Activated T-helper 1 cell treated with anti-CD3 and anti-CD28 coated beads, Interleukin-12 subunit alpha, Interleukin-12 subunit beta, Interleukin-2, Interleukin-4 antibody, amounts not matched to agents 30 ng/mL and 10 ng/mL and 1 ng/mL, durations not matched to agents 14 hours and 24 hours and 36 hours (primary cell): ENCODE data around the gene TYK2. TPM values are rescaled to one million over a fixed set of nuclear protein-coding genes. Genes with fewer than 3 reads are reported as not detected.
A peak's percentile ranks its signal among the peaks of the same experiment; 100 is the strongest.

ENCODE experiments used
- DNase-seq: peaks from one replicate; pipeline ENCODE4 v3.0.0; 2021; ENCODE audit warnings: low spot score
- H3K27ac Mint-ChIP-seq: one replicate; pipeline ENCODE4 v1.8.0; 2021; ENCODE audit warnings: mild to moderate bottlenecking, mixed read lengths
- H3K27me3 Mint-ChIP-seq: one replicate; pipeline ENCODE4 v1.8.0; 2022; ENCODE audit warnings: mild to moderate bottlenecking, moderate library complexity, mixed read lengths; ENCODE audit not compliant: insufficient read depth
- H3K36me3 Mint-ChIP-seq: one replicate; pipeline ENCODE4 v1.8.0; 2021; ENCODE audit warnings: low read depth, mixed read lengths
- H3K4me1 Mint-ChIP-seq: one replicate; pipeline ENCODE4 v1.8.0; 2021; ENCODE audit warnings: low read depth, mixed read lengths
- H3K4me3 Mint-ChIP-seq: one replicate; pipeline ENCODE4 v1.8.0; 2021; ENCODE audit warnings: mild to moderate bottlenecking, moderate library complexity, mixed read lengths
- H3K9me3 Mint-ChIP-seq: one replicate; pipeline ENCODE4 v1.8.0; 2021; ENCODE audit warnings: mixed read lengths
- intact Hi-C: fragments of 100-400 bp; cut with micrococcal nuclease; formaldehyde crosslinking; loops from one replicate; pipeline ENCODE4 v1.15.1; 2024
- total RNA-seq: library from RNA; stranded (reverse); gene quantifications from 2 replicates; pipeline ENCODE4 v1.2.3, GENCODE V29; 2022

TYK2 gene
- total RNA-seq, 1 donor from 2014 or later, result 271 TPM

DNA sequence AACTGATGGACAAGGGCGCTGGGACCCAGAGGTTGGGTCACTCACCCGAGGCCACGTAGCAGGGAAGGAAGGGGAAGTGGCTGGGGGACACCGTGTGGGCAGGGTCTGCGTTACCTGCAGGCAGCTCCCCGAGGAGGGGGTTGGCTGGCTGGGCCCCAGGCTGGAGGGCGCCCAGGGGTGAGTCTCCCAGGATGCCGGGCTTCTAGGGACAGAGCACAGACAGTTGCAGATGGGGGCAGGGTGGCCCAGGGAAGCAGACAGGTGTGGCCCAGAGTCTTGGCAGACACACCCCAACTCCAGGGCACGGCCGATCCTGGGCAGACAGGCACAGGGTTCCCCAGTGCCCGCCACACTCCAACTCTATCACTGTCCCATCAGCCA, 59.0 kb downstream of the TYK2 start:
- intact Hi-C loops, result no loop called here
- Mint-ChIP-seq H3K4me1 (peaks cover 1% of the 10 kb centered on the region), H3K27ac (no peak overlapping the region), H3K36me3 (peaks cover 22% of the 10 kb centered on the region), H3K27me3 (no peaks in the 10 kb centered on the region), H3K4me3 (no peak overlapping the region), H3K9me3 (no peaks in the 10 kb centered on the region)
- DNase-seq, result no peak

DNA sequence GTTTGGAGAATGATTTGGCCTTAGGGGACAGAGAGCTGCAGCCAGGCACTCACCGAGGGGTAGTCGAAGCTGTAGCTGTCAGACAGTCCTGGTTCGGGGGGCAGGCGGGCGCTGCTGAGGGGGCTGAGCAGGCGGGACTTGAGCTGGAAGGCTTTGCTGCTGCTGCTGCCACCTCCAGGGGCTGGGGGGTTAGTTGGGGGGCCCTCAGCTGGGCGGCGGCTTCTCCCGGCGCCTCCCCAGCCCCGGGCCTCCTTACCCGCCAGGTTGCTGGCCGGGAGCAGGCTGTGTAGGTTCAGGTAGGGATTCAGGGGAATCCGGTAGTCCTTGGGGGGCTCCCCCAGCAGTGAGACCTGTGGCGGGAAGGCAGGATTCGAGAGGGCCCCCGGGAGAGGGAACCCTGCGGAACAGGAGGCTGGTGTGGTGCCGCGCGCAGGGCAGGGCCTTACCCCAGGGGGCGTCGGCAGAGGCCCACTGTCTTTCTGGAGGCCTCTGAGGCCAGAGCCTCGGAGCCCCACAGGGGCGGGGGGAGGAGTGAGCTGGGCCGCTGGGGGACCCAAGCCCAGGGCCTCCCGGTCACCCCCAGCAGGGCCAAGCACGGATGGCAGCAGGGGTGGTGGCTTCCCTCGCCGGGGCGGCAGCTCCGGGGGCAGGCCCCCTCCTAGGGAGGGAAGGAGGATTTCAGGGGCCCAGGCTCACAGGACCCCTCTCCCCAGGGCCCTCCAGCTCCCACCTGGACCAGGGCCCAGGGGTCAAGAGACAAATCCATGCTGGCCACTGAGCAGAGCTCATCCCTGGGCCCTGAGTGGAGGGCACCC, 59.6 kb downstream of the TYK2 start:
- Mint-ChIP-seq H3K9me3 (no peaks in the 10 kb centered on the region), H3K27ac (no peak overlapping the region), H3K27me3 (no peaks in the 10 kb centered on the region), H3K4me1 (peaks cover 7% of the 10 kb centered on the region), H3K36me3 (peaks cover 22% of the 10 kb centered on the region), H3K4me3 (no peak overlapping the region)
- intact Hi-C loops, result no loop called here
- DNase-seq, result no peak

DNA sequence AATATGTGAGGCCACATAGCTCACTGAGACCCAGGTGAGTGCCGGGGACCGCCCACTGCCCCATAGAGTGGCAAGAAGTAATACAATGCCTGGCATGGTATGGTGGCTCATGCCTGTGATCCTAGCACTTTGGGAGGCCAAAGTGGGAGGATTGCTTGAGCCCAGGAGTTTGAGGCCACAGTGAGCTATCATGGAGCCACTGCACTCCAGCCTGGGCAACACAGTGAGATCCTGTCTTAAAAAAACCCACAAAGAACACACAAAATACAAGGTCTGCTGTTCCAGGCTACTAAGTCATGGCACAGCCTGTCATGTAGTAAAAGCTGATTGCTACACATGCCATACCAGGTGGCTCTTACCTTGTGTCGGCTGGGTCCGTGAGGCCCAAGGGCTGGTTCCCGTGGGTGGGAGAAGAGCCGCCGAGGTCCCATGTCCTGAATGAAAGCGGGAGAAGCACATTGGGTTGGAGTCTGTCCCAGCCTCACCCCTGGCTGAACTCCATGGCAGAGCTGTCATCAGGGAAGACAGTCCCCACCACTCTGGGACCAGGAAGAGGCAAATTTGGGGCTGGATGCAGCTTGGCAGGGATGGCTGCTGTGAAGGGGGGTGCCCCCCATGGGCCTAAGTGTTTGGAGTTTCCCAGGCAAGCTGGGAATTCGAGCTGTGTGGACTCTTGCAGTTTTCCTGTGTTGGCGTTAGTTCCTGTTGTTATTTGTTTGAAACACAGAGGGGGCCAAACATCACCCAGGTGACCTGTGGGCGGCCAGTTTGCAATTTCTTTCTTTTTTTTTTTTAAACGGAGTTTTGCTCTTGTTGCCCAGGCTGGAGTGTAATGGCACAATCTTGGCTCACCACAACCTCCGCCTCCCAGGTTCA, 61.3 kb downstream of the TYK2 start:
- no peak overlapping the region for H3K27ac Mint-ChIP-seq
- no peaks in the 10 kb centered on the region for H3K9me3 Mint-ChIP-seq
- H3K4me1 Mint-ChIP-seq, result peaks cover 22% of the 10 kb centered on the region
- peaks cover 24% of the 10 kb centered on the region for H3K36me3 Mint-ChIP-seq
- no peak for DNase-seq
- no peaks in the 10 kb centered on the region for H3K27me3 Mint-ChIP-seq
- intact Hi-C loops, result no loop called here
- no peak overlapping the region for H3K4me3 Mint-ChIP-seq

DNA sequence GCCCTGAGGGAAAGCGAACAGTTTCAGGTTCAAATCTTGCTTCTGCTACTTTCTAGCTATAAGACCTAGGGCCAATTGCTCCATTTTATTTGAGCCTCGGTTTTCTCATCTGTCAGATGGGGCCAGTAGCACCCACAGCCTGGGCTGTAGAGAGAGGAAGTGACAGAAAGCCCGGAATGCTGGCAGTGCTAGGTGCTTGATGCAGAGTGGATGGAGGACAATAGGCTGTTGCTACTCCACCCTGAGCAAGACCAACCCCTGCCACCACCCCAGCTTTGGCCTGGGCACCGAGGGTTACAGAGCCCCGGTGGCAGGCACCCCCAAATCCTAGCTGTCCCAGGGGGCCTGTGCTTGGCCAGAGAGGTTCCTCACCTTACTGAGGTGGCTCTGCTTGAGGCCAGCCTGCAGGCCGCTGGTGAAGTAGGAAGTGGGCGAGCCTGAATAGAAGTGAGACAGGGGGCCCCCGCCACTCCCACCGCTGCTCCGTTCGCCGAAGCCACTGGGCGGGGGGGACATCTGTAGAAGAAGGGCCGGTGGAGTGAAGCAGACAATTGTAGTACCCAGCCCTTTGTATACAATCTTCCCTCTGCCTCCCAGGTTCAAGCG, 62.4 kb downstream of the TYK2 start:
- H3K36me3 Mint-ChIP-seq, result peaks cover 22% of the 10 kb centered on the region

DNA sequence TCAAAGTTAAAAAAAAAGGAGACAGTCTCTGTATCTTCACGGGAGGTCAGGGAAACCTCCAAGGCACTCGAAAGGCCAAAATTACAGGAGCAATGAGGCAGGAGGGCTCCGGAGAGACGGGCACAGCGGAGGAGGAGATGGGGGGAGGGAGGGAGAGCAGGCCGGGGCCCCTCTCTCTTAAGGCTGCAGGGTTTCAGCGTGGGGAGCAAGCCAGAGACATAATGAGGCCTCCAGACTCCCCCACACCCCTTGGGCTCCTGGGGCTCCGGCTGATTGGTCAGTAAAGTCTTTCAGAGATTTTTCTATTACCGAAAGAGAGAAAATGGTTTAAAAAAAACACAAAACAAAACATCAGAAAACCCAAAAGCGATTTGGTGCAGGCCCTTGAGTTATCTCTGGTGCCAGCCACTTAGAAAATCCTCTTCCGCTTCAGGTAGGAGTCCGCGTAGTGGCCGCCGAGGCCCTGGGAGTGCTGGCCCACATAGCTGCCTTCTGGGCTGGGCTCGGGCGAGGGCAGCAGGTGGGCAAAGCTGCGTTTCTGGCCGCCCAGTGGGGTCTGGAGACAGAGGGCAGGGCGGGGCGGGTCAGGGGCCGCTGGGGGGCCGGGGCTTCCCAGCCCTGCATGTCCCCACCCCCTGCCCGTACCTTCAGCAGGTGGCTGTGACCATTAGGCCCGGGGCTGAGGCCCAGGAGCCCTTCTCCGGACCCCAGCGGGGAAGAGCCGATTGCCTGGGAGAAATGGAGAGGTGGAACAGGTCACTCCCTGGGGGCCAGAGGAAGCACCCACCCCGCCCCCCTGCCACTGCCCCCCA, 63.1 kb downstream of the TYK2 start:
- Mint-ChIP-seq H3K4me3 (no peak overlapping the region), H3K4me1 (peaks cover 22% of the 10 kb centered on the region), H3K9me3 (no peaks in the 10 kb centered on the region), H3K27me3 (no peaks in the 10 kb centered on the region), H3K27ac (no peak overlapping the region), H3K36me3 (peaks cover 22% of the 10 kb centered on the region)
- intact Hi-C loops, result no loop called here
- DNase-seq, result no peak

More for the DNA sequence above, 62.4 kb downstream of the TYK2 start:
- Mint-ChIP-seq H3K27ac (no peak overlapping the region), H3K27me3 (no peaks in the 10 kb centered on the region), H3K4me3 (no peak overlapping the region), H3K9me3 (no peaks in the 10 kb centered on the region), H3K4me1 (peaks cover 22% of the 10 kb centered on the region)
- intact Hi-C loops, result no loop called here
- DNase-seq, result no peak

DNA sequence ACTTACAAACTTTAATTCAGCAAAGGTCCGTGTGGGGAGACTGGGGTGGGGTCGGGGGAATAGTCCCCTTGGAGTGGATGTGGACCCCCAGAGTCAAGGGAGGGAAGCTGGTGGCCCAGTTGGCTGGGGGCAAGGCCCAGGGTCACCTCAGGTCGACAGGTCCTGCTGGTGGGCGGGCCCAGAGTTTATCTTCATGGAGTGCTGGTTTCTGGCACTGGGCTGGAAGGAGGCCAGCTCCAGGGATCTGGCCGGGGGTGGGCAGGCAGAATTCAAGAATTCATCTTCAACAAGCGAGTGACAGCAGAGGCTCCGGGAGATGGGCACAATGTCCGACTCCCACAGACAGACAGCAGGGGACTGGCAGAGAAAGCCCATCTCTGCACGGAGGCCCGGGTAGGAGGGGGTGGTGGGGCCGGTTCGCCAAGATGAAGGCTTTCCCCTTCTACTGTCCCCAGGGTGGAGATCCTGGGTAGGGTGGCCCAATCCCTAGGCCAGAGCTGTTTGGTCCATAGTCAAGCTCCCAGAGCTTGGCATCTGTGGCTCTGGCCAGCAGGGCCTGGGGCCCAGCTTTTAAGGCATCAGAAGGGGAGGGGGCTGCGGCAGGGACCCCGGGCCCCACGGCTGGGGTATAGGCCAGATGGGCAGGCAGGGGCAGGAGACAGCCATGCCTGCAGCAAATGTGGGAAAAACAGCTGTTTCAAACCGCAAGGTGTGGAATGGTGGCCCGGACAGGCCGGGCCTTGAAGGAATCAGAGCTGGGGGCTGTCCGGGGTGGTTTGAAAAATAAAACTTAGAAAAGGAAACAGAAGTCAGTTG, 63.9 kb downstream of the TYK2 start:
- DNase-seq, result no peak
- Mint-ChIP-seq H3K4me1 (peaks cover 22% of the 10 kb centered on the region), H3K27ac (peak overlapping the region; percentile 82), H3K36me3 (peaks cover 17% of the 10 kb centered on the region), H3K9me3 (no peaks in the 10 kb centered on the region), H3K4me3 (peak overlapping the region; percentile 94), H3K27me3 (no peaks in the 10 kb centered on the region)
- intact Hi-C loops, result loop anchor here (1.0 kb wide), 2 partner anchors 17 to 45 kb away; partner anchors contain the start of genes ICAM1 and RAVER1

DNA sequence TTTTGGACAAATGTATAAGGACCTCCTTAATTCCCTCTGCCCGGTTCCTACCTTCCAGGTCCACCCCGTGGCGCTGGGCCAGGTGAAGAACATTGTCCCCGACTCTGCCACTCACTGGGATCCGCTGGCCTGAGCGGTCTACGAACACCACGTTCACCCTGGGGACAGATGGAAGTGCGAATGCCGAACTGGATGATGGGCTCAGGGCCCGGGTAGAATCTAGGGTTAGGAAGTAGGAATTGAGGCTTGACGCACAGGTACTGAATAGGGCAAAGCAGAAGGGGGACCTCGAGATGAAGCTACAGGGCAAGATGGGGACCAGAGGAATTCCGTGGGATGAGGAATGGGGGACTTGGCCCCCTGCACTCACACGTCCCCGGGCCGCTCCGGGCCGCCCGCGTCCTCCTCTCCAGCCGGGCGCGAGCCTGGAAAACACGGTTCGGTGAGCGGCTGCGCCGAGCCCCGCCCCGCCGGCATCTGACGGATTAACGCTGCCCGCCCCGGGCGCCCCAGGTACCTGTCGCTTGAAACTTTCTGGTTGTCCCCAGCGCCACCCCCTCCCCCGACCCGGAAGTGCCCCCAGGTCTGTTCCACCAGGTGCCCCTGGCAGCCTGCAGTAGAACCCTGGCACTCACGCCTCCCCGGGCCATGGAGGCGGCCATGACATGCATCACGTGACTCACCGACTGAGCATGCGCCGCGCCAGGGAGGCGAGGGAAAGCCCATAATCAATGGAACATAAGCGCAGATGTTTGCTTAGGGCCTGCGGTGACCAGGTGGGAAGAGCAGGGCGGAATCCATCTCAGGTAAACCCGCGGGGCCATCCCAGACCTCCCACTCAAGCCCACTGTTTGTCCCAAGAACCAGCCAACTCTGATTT, 64.8 kb downstream of the TYK2 start, which contains the start of gene FDX2:
FDX2 (minus strand) TSS at position 681 of the 880 bp plus-strand sequence; CDS start at position 662, 19 bp downstream.
- Mint-ChIP-seq H3K9me3 (no peaks in the 10 kb centered on the region), H3K4me1 (peaks cover 22% of the 10 kb centered on the region), H3K27me3 (no peaks in the 10 kb centered on the region), H3K27ac (peak within 1 kb of the TSS; percentile 86), H3K36me3 (peaks cover 17% of the 10 kb centered on the region), H3K4me3 (peak within 1 kb of the TSS; percentile 94)
- DNase-seq, result peak; percentile 87
- intact Hi-C loops, result loop anchor here (1.0 kb wide), 3 partner anchors 18 to 44 kb away; partner anchors contain the start of genes ICAM1 and RAVER1

DNA sequence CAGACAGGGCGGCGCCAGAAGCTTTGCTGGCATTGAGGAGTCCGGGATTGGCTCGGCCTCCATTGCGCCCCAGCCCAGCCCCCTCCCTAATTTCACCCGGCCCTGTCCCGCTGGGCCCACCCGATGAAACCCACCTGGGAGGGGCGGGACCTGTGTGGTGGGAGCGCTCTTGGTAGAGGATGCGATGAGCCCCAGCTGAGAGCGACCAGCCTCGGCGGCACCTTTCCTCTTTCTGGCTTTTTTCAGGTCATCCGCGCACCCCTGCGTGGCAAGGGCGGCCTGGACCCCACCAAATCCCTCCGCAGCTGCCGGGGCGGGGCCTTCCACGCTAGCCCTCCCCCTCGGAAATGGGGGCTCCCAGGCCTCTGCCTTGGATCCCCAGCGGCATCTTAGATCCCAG, 70.9 kb downstream of the TYK2 start, which contains the start of gene ZGLP1:
ZGLP1 (minus strand) TSS at position 393 of the 400 bp plus-strand sequence.
- no peak within 1 kb of the TSS for H3K27ac Mint-ChIP-seq
- no peaks in the 10 kb centered on the region for H3K27me3 Mint-ChIP-seq
- no peaks in the 10 kb centered on the region for H3K9me3 Mint-ChIP-seq
- no peaks in the 10 kb centered on the region for H3K36me3 Mint-ChIP-seq
- peaks cover 8% of the 10 kb centered on the region for H3K4me1 Mint-ChIP-seq
- intact Hi-C loops, result no loop called here
- no peak for DNase-seq
- H3K4me3 Mint-ChIP-seq, result no peak within 1 kb of the TSS

DNA sequence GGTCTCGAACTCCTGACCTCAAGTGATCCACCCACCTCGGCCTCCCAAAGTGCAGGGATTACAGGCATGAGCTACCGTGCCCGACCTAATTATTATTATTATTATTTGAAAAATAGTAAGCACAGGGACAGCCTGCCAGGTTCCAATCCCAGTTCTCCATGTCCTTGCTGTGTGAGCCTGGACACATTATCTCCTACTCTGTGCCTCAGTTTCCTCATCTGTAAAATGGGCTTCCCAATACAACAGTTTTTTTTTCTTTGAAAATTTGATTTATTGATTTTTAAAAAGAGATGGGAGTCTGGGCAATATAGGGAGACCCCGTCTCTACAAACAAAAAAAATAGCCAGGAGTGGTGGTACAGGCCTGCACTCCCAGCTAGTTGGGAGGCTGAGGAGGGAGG, 74.0 kb downstream of the TYK2 start:
- no peak for DNase-seq
- Mint-ChIP-seq H3K36me3 (no peaks in the 10 kb centered on the region), H3K4me3 (no peak overlapping the region), H3K4me1 (peaks cover 7% of the 10 kb centered on the region), H3K9me3 (no peaks in the 10 kb centered on the region), H3K27ac (no peak overlapping the region), H3K27me3 (peaks cover 4% of the 10 kb centered on the region)
- intact Hi-C loops, result no loop called here

DNA sequence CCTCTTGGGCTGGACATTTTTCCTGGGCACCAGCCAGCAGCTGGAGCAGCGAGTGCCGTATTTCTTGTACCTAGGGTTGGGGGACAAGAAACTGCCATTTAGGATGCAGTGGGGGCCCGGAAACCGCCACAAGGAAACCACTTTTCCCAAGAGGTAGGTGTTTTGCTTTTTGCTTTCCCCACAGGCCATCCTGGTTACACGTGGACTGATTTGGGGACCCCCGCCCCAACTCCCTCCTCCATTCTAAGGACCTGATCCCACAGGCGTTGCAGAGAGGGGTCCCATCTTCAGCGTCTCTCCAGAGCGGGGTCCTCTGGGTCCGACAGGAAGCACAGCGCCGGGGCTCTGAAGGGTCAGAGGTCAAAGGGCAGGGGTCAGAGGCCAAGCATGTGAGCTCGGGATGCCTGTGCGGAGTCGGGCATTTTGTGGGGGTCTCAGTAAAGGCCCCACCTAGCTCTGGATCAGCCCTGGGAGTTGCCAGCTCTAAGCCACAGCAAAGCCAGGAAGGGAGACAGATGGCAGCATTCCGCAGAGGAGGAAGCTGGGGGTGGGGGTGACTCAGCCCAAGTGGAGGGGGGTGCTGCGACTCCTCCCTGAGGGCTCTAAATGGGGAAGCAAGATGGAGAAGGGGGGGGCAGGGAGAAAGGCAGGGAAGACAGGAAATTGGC, 75.1 kb downstream of the TYK2 start:
- Mint-ChIP-seq H3K9me3 (no peaks in the 10 kb centered on the region), H3K36me3 (no peaks in the 10 kb centered on the region), H3K27me3 (peaks cover 4% of the 10 kb centered on the region), H3K27ac (no peak overlapping the region), H3K4me1 (peaks cover 7% of the 10 kb centered on the region), H3K4me3 (no peak overlapping the region)
- intact Hi-C loops, result no loop called here
- DNase-seq, result no peak
